ENCODE data around the gene ZEB1. TPM values are rescaled to one million over a fixed set of nuclear protein-coding genes. Genes with fewer than 3 reads are reported as not detected.

Gene ZEB1
- total and polyA plus RNA-seq, 2 of the 13 experiments (the other 11 are each of a cell fraction or from before 2014, with no cell fraction given) = 9.6 to 18.0 TPM

GRCh38 chr10:31296754-31297153 lies 22.3 kb upstream of the ZEB1 start (continued):
- TF ChIP-seq NR2F2 (IDR thresholded peaks at IDR 0.05; ENCODE audit: borderline replicate concordance, low read depth) (no peak), PBX2 (CRISPR knock-in tag; IDR thresholded peaks at IDR 0.05) (no peak), ZNF138 (CRISPR knock-in tag; IDR thresholded peaks at IDR 0.05; ENCODE audit: low read depth) (no peak), FOXM1 (CRISPR knock-in tag; IDR thresholded peaks at IDR 0.05) (no peak)
- TF ChIP-seq, protein P1, sequence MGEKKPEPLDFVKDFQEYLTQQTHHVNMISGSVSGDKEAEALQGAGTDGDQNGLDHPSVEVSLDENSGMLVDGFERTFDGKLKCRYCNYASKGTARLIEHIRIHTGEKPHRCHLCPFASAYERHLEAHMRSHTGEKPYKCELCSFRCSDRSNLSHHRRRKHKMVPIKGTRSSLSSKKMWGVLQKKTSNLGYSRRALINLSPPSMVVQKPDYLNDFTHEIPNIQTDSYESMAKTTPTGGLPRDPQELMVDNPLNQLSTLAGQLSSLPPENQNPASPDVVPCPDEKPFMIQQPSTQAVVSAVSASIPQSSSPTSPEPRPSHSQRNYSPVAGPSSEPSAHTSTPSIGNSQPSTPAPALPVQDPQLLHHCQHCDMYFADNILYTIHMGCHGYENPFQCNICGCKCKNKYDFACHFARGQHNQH (CRISPR knock-in tag; IDR thresholded peaks at IDR 0.05) = no peak
- TF ChIP-seq, protein P2, sequence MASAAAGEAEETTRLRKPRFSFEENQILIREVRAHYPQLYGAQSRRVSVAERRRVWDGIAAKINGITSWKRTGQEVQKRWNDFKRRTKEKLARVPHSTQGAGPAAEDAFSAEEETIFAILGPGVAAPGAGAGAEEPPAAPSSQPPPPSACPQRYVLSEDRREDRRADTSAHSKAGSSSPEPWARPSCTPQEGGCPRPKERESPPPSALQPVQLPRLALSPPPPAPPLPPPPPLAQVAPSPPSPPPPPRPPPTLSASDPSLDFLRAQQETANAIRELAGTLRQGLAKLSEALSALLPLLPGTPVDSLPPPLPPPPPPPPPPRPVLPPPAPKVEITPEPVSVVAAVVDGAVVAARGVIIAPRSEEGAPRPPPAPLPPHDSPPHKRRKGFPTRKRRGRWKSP (CRISPR knock-in tag; IDR thresholded peaks at IDR 0.05) = no peak
- TF ChIP-seq, protein P3, sequence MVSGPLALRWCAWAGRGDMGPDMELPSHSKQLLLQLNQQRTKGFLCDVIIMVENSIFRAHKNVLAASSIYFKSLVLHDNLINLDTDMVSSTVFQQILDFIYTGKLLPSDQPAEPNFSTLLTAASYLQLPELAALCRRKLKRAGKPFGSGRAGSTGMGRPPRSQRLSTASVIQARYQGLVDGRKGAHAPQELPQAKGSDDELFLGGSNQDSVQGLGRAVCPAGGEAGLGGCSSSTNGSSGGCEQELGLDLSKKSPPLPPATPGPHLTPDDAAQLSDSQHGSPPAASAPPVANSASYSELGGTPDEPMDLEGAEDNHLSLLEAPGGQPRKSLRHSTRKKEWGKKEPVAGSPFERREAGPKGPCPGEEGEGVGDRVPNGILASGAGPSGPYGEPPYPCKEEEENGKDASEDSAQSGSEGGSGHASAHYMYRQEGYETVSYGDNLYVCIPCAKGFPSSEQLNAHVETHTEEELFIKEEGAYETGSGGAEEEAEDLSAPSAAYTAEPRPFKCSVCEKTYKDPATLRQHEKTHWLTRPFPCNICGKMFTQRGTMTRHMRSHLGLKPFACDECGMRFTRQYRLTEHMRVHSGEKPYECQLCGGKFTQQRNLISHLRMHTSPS (CRISPR knock-in tag; IDR thresholded peaks at IDR 0.05; ENCODE audit: low read depth) = no peak

GRCh38 chr10:31299119-31299518 lies 19.9 kb upstream of the ZEB1 start:
- Histone ChIP-seq H3K36me3 (replicated peaks in 1 of 2; ENCODE audit: control insufficient read depth in 1 of 2, insufficient read depth in 2 of 2, low read length in 2 of 2) (no peaks in the 10 kb centered on the region), H3K27me3 (ENCODE audit: control insufficient read depth in 1 of 2, insufficient read depth in 2 of 2, low read length in 2 of 2) (peaks cover 0 to 4% of the 10 kb centered on the region in 2 experiments; a peak in 3 of 5 replicates), H3K9ac (ENCODE audit: insufficient read depth, low read depth, low read length) (no peak overlapping the region), H3K4me2 (ENCODE audit: low read depth, low read length) (no peak overlapping the region), H4K20me1 (ENCODE audit: insufficient read depth, low read length) (no peaks in the 10 kb centered on the region), H3K79me2 (ENCODE audit: insufficient read depth, low read length) (no peaks in the 10 kb centered on the region), H3K4me1 (ENCODE audit: insufficient read depth, low read length) (0 out of 2 replicates have a peak, but pooled peaks cover 6% of the 10 kb centered on the region), H3K4me3 (replicated peaks in 1 of 3; ENCODE audit: insufficient read depth in 1 of 3, low read depth in 2 of 3, low read length in 3 of 3) (no peak overlapping the region), H2AFZ (ENCODE audit: low read length) (no peak overlapping the region), H3K27ac (ENCODE audit: extremely low read length, insufficient read depth, low read length) (no peak overlapping the region), H3K9me3 (ENCODE audit: low read length) (no peaks in the 10 kb centered on the region)
- no TSS peak for BruUV-seq (replicated peaks)
- 0% methylated on average over 1 of the region's 1 CpG for WGBS (ENCODE audit: low lambda C conversion rate)
- ATAC-seq (no peak), DNase-seq (ENCODE audit: low spot score) (no peak), FAIRE-seq (no peak)
- intact Hi-C loops (cut with micrococcal nuclease; ENCODE audit: unreplicated experiment) = no loop called here
- POLR2A ChIA-PET = no interaction called here
- in situ Hi-C loops (cut with HindIII; ENCODE audit: extremely low pct_ligation_motif_present, low pct_unique_long_range_greater_than_20kb) = no loop called here
- CTCF ChIA-PET (ENCODE audit: low intra/inter-chr PET ratio, low total read pairs) = no interaction called here
- TF ChIP-seq DR1 (CRISPR knock-in tag; IDR thresholded peaks at IDR 0.05) (no peak), ZNF136 (CRISPR knock-in tag; IDR thresholded peaks at IDR 0.05; ENCODE audit: low read depth) (no peak), HNRNPK (IDR thresholded peaks at IDR 0.05; ENCODE audit: low read depth, low read length, poor library complexity, severe bottlenecking) (no peak), NFE2L2 (IDR thresholded peaks at IDR 0.05; ENCODE audit: low read length) (peak; percentile 60; the same call in 1 of the 2 replicates), FOXA1 (IDR thresholded peaks at IDR 0.05) (no peak), FOXA1 (CRISPR knock-in tag; IDR thresholded peaks at IDR 0.05) (no peak), RARG (CRISPR knock-in tag; IDR thresholded peaks at IDR 0.05; ENCODE audit: low read depth) (no peak), RELA (CRISPR knock-in tag; IDR thresholded peaks at IDR 0.05) (no peak)
